GM23338 (cell line): ENCODE measurements around the gene ARMC5. TPM values are rescaled to one million over a fixed set of nuclear protein-coding genes. Genes with fewer than 3 reads are reported as not detected.

Experiments
- ATAC-seq: fragments of 200-7000 bp; cut with Tn5 transposase; 3 replicates; pipeline ENCODE4 v1.9.1; 2020
- DNase-seq: peaks from one replicate; pipeline ENCODE4 v3.0.0-alpha.2; 2015; ENCODE audit warnings: low spot score
- H2AFZ ChIP-seq: fragments of 200-600 bp; sonication (generic); 2 replicates; pipeline ENCODE4 v1.8.0; 2016; ENCODE audit warnings: antibody characterized with exemption, mild to moderate bottlenecking, moderate library complexity
- H3F3A ChIP-seq: fragments of 200-600 bp; sonication (generic); replicated peaks from 2 replicates; pipeline ENCODE4 v1.8.0; 2017; ENCODE audit warnings: antibody characterized with exemption, mixed run types, low read depth
- H3K27ac ChIP-seq: fragments of 200-600 bp; sonication (generic); 2 replicates; pipeline ENCODE4 v1.6.1; 2016; ENCODE audit warnings: low read depth
- H3K27me3 ChIP-seq: fragments of 200-600 bp; sonication (generic); 2 replicates; pipeline ENCODE4 v1.8.0; 2016; ENCODE audit warnings: mild to moderate bottlenecking, mixed run types, moderate library complexity; ENCODE audit not compliant: insufficient read depth
- H3K36me3 ChIP-seq: fragments of 200-600 bp; sonication (generic); 2 replicates; pipeline ENCODE4 v1.8.0; 2016; ENCODE audit warnings: mild to moderate bottlenecking; ENCODE audit not compliant: insufficient read depth
- H3K4me1 ChIP-seq: fragments of 200-600 bp; sonication (generic); 2 replicates; pipeline ENCODE4 v1.8.0; 2016; ENCODE audit warnings: mild to moderate bottlenecking, moderate library complexity; ENCODE audit not compliant: insufficient read depth
- H3K4me2 ChIP-seq: fragments of 200-600 bp; sonication (generic); 2 replicates; pipeline ENCODE4 v1.7.1; 2017; ENCODE audit warnings: mixed run types
- H3K4me3 ChIP-seq: fragments of 200-600 bp; sonication (generic); 2 replicates; pipeline ENCODE4 v1.6.1; 2016; ENCODE audit warnings: mixed run types
- H3K79me2 ChIP-seq: fragments of 200-600 bp; sonication (generic); replicated peaks from 2 replicates; pipeline ENCODE4 v1.8.0; 2017; ENCODE audit warnings: mild to moderate bottlenecking; ENCODE audit not compliant: insufficient read depth
- H3K9me2 ChIP-seq: fragments of 200-600 bp; sonication (generic); 2 replicates; pipeline ENCODE4 v1.8.0; 2017; ENCODE audit not compliant: insufficient read depth
- H4K20me1 ChIP-seq: fragments of 200-600 bp; sonication (generic); replicated peaks from 2 replicates; pipeline ENCODE4 v1.8.0; 2017; ENCODE audit warnings: mild to moderate bottlenecking; ENCODE audit not compliant: insufficient read depth
- H3K27ac Mint-ChIP-seq: 2 replicates; pipeline ENCODE4 v1.8.0; 2020; ENCODE audit warnings: inconsistent platforms, mild to moderate bottlenecking, moderate library complexity, mixed read lengths
- H3K27me3 Mint-ChIP-seq: 3 replicates; pipeline ENCODE4 v1.8.0; 2022; ENCODE audit warnings: low read depth, mild to moderate bottlenecking, moderate library complexity, mixed read lengths, inconsistent platforms; ENCODE audit not compliant: insufficient read depth, poor library complexity
- H3K36me3 Mint-ChIP-seq: 3 replicates; pipeline ENCODE4 v1.8.0; 2021; ENCODE audit warnings: low read depth, mild to moderate bottlenecking, inconsistent platforms, moderate library complexity, mixed read lengths
- H3K4me1 Mint-ChIP-seq: 3 replicates; pipeline ENCODE4 v1.8.0; 2020; ENCODE audit warnings: mild to moderate bottlenecking, inconsistent platforms, mixed read lengths
- H3K4me3 Mint-ChIP-seq: 3 replicates; pipeline ENCODE4 v1.8.0; 2021; ENCODE audit warnings: moderate library complexity, mild to moderate bottlenecking, inconsistent platforms, mixed read lengths
- H3K9me3 Mint-ChIP-seq: 3 replicates; pipeline ENCODE4 v1.8.0; 2020; ENCODE audit warnings: moderate library complexity, mild to moderate bottlenecking, inconsistent platforms, mixed read lengths
- CREB1 ChIP-seq: fragments of 250-450 bp; sonication (Bioruptor Pico); IDR thresholded peaks from 2 replicates; pipeline ENCODE4 v1.5.0; 2020; ENCODE audit warnings: low read depth, mild to moderate bottlenecking, moderate library complexity
- CTCF ChIP-seq, 2 experiments: fragments of 200-600 bp in 1 of 2; sonication (generic) in 1 of 2; conservative IDR thresholded peaks; 2 replicates each; pipeline versions ENCODE4 v1.5.1 to v1.6.1; 2016 to 2017; ENCODE audit warnings: antibody characterized with exemption in 2 of 2, low read depth in 2 of 2, mild to moderate bottlenecking in 2 of 2, moderate library complexity in 1 of 2
- EZH2 ChIP-seq: fragments of 200-600 bp; sonication (generic); IDR thresholded peaks from one replicate; pipeline ENCODE4 v1.8.0; 2017; ENCODE audit warnings: antibody characterized with exemption, mild to moderate bottlenecking, low read depth; ENCODE audit not compliant: unreplicated experiment
- EZH2phosphoT487 ChIP-seq: fragments of 200-600 bp; sonication (generic); IDR thresholded peaks from one replicate; pipeline ENCODE4 v1.8.1; 2018; ENCODE audit warnings: antibody characterized with exemption; ENCODE audit not compliant: unreplicated experiment
- NANOG ChIP-seq: IDR thresholded peaks from 2 replicates; pipeline ENCODE4 v1.6.1; 2016; ENCODE audit warnings: antibody characterized with exemption, borderline replicate concordance
- STAT1 ChIP-seq: IDR thresholded peaks from one replicate; pipeline ENCODE4 v1.6.1; 2016; ENCODE audit warnings: antibody characterized with exemption; ENCODE audit not compliant: unreplicated experiment
- ZNF114 ChIP-seq: fragments of 250-450 bp; sonication (Bioruptor Pico); IDR thresholded peaks from 2 replicates; pipeline ENCODE4 v1.5.0; 2020; ENCODE audit warnings: mild to moderate bottlenecking, moderate library complexity
- ZNF331 ChIP-seq: fragments of 250-450 bp; sonication (Bioruptor Pico); IDR thresholded peaks from 2 replicates; pipeline ENCODE4 v1.5.0; 2020; ENCODE audit warnings: low read depth, mild to moderate bottlenecking, moderate library complexity
- polyA plus RNA-seq: library from polyadenylated mRNA; unstranded; fragments of >200 nt; fragmentation: Nextera tagmentation; extraction: Ambion mirVana; gene quantifications from 2 replicates; pipeline ENCODE4 v1.2.1, GENCODE V29; 2016
- total RNA-seq: library from RNA; depleted of rRNA; stranded (reverse); fragments of >200 nt; shearing (Covaris generic); gene quantifications from 2 replicates; pipeline ENCODE4 v1.2.3, GENCODE V29; 2014

The ARMC5 gene
- total and polyA plus RNA-seq, 2 experiments from 2014 or later = 5.9 to 11.3 TPM

- Histone ChIP-seq H2AFZ (peak overlapping the region; percentile 59; the same call in 1 of the 2 replicates), H3K27me3 (no peaks in the 10 kb centered on the region), H3F3A (peaks cover 8% of the 10 kb centered on the region; the same call in 1 of the 2 replicates), H3K4me3 (peak overlapping the region; percentile 91), H3K4me1 (peaks cover 29% of the 10 kb centered on the region; the same call in 1 of the 2 replicates), H4K20me1 (peaks cover 19% of the 10 kb centered on the region), H3K4me2 (peak overlapping the region; percentile 99), H3K36me3 (no peaks in the 10 kb centered on the region), H3K27ac (peak overlapping the region; percentile 93), H3K9me2 (no peaks in the 10 kb centered on the region), H3K79me2 (peaks cover 26% of the 10 kb centered on the region)
- DNase-seq = peak; percentile 71
- TF ChIP-seq ZNF331 (CRISPR knock-in tag) (no peak), NANOG (no peak), CTCF (conservative IDR thresholded peaks at IDR 0.05; ENCODE audit: low read depth in 2 of 2) (peak in 1 of 2 experiments; percentile 18; a peak in 1 of 4 replicates), EZH2 (no peak), STAT1 (no peak)
- Mint-ChIP-seq H3K27me3 (peaks cover 7% of the 10 kb centered on the region), H3K4me1 (peaks cover 30% of the 10 kb centered on the region), H3K27ac (peak overlapping the region; percentile 90; the same call in 1 of the 2 replicates), H3K9me3 (peaks cover 4% of the 10 kb centered on the region; the same call in 2 of the 3 replicates), H3K36me3 (peaks cover 26% of the 10 kb centered on the region; the same call in 2 of the 3 replicates), H3K4me3 (peak overlapping the region; percentile 87)
- peak; percentile 12 for ATAC-seq
These were observed 1.0 kb upstream of the ARMC5 start for GRCh38 chr16:31458073-31458843.

- Histone ChIP-seq H3K27ac (peak overlapping the region; percentile 93), H3F3A (peaks cover 4% of the 10 kb centered on the region; the same call in 1 of the 2 replicates), H3K79me2 (peaks cover 26% of the 10 kb centered on the region), H3K4me1 (peaks cover 16% of the 10 kb centered on the region; the same call in 1 of the 2 replicates), H3K4me2 (peak overlapping the region; percentile 99), H3K27me3 (no peaks in the 10 kb centered on the region), H4K20me1 (peaks cover 15% of the 10 kb centered on the region), H3K36me3 (no peaks in the 10 kb centered on the region), H3K9me2 (no peaks in the 10 kb centered on the region), H3K4me3 (peak overlapping the region; percentile 91), H2AFZ (peak overlapping the region; percentile 70; the same call in 1 of the 2 replicates)
- Mint-ChIP-seq H3K27ac (peak overlapping the region; percentile 97), H3K4me1 (peaks cover 17% of the 10 kb centered on the region), H3K36me3 (peaks cover 35% of the 10 kb centered on the region), H3K9me3 (peaks cover 4% of the 10 kb centered on the region; the same call in 2 of the 3 replicates), H3K4me3 (peak overlapping the region; percentile 89), H3K27me3 (peaks cover 5% of the 10 kb centered on the region)
- ATAC-seq = peak; percentile 69
- TF ChIP-seq EZH2phosphoT487 (no peak), ZNF114 (CRISPR knock-in tag) (no peak), CTCF (conservative IDR thresholded peaks at IDR 0.05; ENCODE audit: low read depth in 2 of 2) (no peak), CREB1 (peak; percentile 90), STAT1 (no peak)
- DNase-seq = peak; percentile 99
These were observed 633 bp downstream of the ARMC5 start for GRCh38 chr16:31459687-31460581.
